Smooth muscle cell (in vitro differentiated cells): ENCODE data around the gene RABAC1. TPM values are rescaled to one million over a fixed set of nuclear protein-coding genes. Genes with fewer than 3 reads are reported as not detected.

Experiments used
- DNase-seq: peaks from one replicate; lab custom pipeline; 2025; ENCODE audit not compliant: unreplicated experiment; lab: John Stamatoyannopoulos, UW
- H2AFZ ChIP-seq: fragments of 200-600 bp; sonication (generic); 2 replicates; pipeline ENCODE4 v1.6.0; 2016; ENCODE audit warnings: antibody characterized with exemption, low read depth, mild to moderate bottlenecking
- H3F3A ChIP-seq: fragments of 200-600 bp; sonication (generic); 2 replicates; pipeline ENCODE4 v1.6.0; 2017; ENCODE audit warnings: antibody characterized with exemption, low read depth
- H3K27ac ChIP-seq: fragments of 200-600 bp; sonication (generic); 2 replicates; pipeline ENCODE4 v1.5.1; 2016; ENCODE audit warnings: low read depth, mild to moderate bottlenecking
- H3K27me3 ChIP-seq: fragments of 200-600 bp; sonication (generic); 2 replicates; pipeline ENCODE4 v1.6.1; 2016; ENCODE audit warnings: low read depth, mild to moderate bottlenecking
- H3K36me3 ChIP-seq: fragments of 200-600 bp; sonication (generic); 2 replicates; pipeline ENCODE4 v1.5.1; 2016; ENCODE audit warnings: low read depth
- H3K4me1 ChIP-seq: fragments of 200-600 bp; sonication (generic); 2 replicates; pipeline ENCODE4 v1.5.1; 2016; ENCODE audit warnings: low read depth
- H3K4me2 ChIP-seq: fragments of 200-600 bp; sonication (generic); 2 replicates; pipeline ENCODE4 v1.6.0; 2016; ENCODE audit warnings: mild to moderate bottlenecking
- H3K4me3 ChIP-seq: fragments of 200-600 bp; sonication (generic); 2 replicates; pipeline ENCODE4 v1.5.1; 2016; ENCODE audit warnings: mild to moderate bottlenecking
- H3K79me2 ChIP-seq: fragments of 200-600 bp; sonication (generic); 2 replicates; pipeline ENCODE4 v1.6.0; 2016; ENCODE audit warnings: low read depth, mild to moderate bottlenecking
- H3K9ac ChIP-seq: fragments of 200-600 bp; sonication (generic); 2 replicates; pipeline ENCODE4 v1.6.0; 2016; ENCODE audit warnings: low read depth
- H3K9me3 ChIP-seq: fragments of 200-600 bp; sonication (generic); replicated peaks from 2 replicates; pipeline ENCODE4 v1.5.1; 2016; ENCODE audit warnings: low read depth
- H4K20me1 ChIP-seq: fragments of 200-600 bp; sonication (generic); 2 replicates; pipeline ENCODE4 v1.6.0; 2016; ENCODE audit warnings: low read depth
- WGBS: methylation state at CpG from one replicate; pipeline ENCODE4 v1.1.7; 2016; ENCODE audit warnings: low lambda C conversion rate; 5-methylcytosine and 5-hydroxymethylcytosine counted together
- polyA plus RNA-seq: library from polyadenylated mRNA; unstranded; fragments of >200 nt; fragmentation: Nextera tagmentation; extraction: Ambion mirVana; gene quantifications from 2 replicates; pipeline ENCODE4 v1.2.1, GENCODE V29; 2016
- total RNA-seq: library from RNA; depleted of rRNA; stranded (reverse); fragments of >200 nt; gene quantifications from 2 replicates; pipeline ENCODE4 v1.2.3, GENCODE V29; 2014
- TF ChIP-seq, protein P1 (sequence below): fragments of 200-600 bp; sonication (generic); IDR thresholded peaks from 2 replicates; pipeline ENCODE4 v1.5.1; 2017; ENCODE audit warnings: borderline replicate concordance, mild to moderate bottlenecking, antibody characterized with exemption; ENCODE audit not compliant: insufficient read depth, poor library complexity, severe bottlenecking

Gene RABAC1
- total RNA-seq, result 254 and 304 TPM in 2 replicates
- 532 and 581 TPM in 2 replicates for polyA plus RNA-seq

- H3K4me2 ChIP-seq, result peak within 1 kb of the TSS; percentile 87
- no peaks in the 10 kb centered on the region for H3F3A ChIP-seq
- peak within 1 kb of the TSS; percentile 94 for H3K9ac ChIP-seq
- H3K27ac ChIP-seq, result peak within 1 kb of the TSS; percentile 85
- H3K4me3 ChIP-seq, result peak within 1 kb of the TSS; percentile 75
- WGBS, result 5% methylated on average over 43 of the region's 46 CpGs
- TF ChIP-seq, protein P1, sequence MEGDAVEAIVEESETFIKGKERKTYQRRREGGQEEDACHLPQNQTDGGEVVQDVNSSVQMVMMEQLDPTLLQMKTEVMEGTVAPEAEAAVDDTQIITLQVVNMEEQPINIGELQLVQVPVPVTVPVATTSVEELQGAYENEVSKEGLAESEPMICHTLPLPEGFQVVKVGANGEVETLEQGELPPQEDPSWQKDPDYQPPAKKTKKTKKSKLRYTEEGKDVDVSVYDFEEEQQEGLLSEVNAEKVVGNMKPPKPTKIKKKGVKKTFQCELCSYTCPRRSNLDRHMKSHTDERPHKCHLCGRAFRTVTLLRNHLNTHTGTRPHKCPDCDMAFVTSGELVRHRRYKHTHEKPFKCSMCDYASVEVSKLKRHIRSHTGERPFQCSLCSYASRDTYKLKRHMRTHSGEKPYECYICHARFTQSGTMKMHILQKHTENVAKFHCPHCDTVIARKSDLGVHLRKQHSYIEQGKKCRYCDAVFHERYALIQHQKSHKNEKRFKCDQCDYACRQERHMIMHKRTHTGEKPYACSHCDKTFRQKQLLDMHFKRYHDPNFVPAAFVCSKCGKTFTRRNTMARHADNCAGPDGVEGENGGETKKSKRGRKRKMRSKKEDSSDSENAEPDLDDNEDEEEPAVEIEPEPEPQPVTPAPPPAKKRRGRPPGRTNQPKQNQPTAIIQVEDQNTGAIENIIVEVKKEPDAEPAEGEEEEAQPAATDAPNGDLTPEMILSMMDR, result peak; percentile 4
- peak within 1 kb of the TSS; percentile 38 for H2AFZ ChIP-seq
- no peaks in the 10 kb centered on the region for H3K36me3 ChIP-seq
- peaks cover 5% of the 10 kb centered on the region for H3K4me1 ChIP-seq
- H4K20me1 ChIP-seq, result peaks cover 23% of the 10 kb centered on the region
- peak; percentile 66 for DNase-seq
- no peaks in the 10 kb centered on the region for H3K79me2 ChIP-seq
- no peaks in the 10 kb centered on the region for H3K27me3 ChIP-seq
- H3K9me3 ChIP-seq, result no peaks in the 10 kb centered on the region
These were observed at the start of gene RABAC1 for GRCh38 chr19:41959056-41960053. TSS of gene RABAC1 (minus strand) at chr19:41959321. CDS start at chr19:41959292, 29 bp downstream.

GRCh38 chr19:42006569-42006968 lies 47.4 kb upstream of the RABAC1 start:
- H3K79me2 ChIP-seq, result no peaks in the 10 kb centered on the region
- no peak for DNase-seq
- 91% methylated on average over 13 of the region's 13 CpGs for WGBS
- H3K4me2 ChIP-seq, result no peak overlapping the region
- no peaks in the 10 kb centered on the region for H3F3A ChIP-seq
- H3K9me3 ChIP-seq, result no peaks in the 10 kb centered on the region
- no peak overlapping the region for H2AFZ ChIP-seq
- peaks cover 8% of the 10 kb centered on the region for H3K27me3 ChIP-seq
- no peak overlapping the region for H3K27ac ChIP-seq
- no peaks in the 10 kb centered on the region for H3K4me1 ChIP-seq
- no peak overlapping the region for H3K9ac ChIP-seq
- no peak overlapping the region for H3K4me3 ChIP-seq
- no peaks in the 10 kb centered on the region for H4K20me1 ChIP-seq
- TF ChIP-seq, protein P1, result no peak
- no peaks in the 10 kb centered on the region for H3K36me3 ChIP-seq

DNA sequence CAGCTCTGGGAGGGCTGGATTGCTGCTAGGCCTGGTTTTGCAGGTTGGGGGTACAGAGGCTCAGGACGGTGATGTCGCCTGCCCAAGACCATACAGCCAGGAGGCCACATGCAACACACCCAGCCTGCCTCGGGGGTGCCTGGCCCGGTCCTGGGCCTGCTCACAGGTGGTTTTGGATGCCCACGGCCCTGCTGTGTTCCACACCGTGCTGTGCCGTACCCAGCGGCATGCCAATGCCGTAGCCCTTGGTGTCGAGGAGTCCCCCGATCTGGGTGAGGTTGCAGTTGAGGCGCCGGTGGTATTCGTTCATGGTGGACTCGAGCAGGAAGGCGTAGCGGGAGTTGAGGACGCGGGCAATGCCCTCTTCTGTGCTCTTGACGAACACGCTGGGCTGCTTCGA lies 46.4 kb upstream of the RABAC1 start:
- H3K36me3 ChIP-seq, result no peaks in the 10 kb centered on the region
- no peaks in the 10 kb centered on the region for H3K9me3 ChIP-seq
- H3K79me2 ChIP-seq, result no peaks in the 10 kb centered on the region
- no peak overlapping the region for H3K9ac ChIP-seq
- no peak overlapping the region for H3K27ac ChIP-seq
- H2AFZ ChIP-seq, result no peak overlapping the region
- WGBS, result 97% methylated on average over 22 of the region's 22 CpGs
- H3K4me3 ChIP-seq, result no peak overlapping the region
- H3F3A ChIP-seq, result no peaks in the 10 kb centered on the region
- no peak overlapping the region for H3K4me2 ChIP-seq
- H3K27me3 ChIP-seq, result peaks cover 18% of the 10 kb centered on the region
- DNase-seq, result no peak
- H4K20me1 ChIP-seq, result no peaks in the 10 kb centered on the region
- TF ChIP-seq, protein P1, result no peak
- H3K4me1 ChIP-seq, result no peaks in the 10 kb centered on the region
